OCI-LY1 (cell line): ENCODE measurements around the gene SIRT2.

Experiments
- H2AFZ ChIP-seq: fragments of 200-600 bp; sonication (generic), shearing (Covaris generic); 2 replicates; pipeline ENCODE4 v1.6.0; 2014; ENCODE audit warnings: antibody characterized with exemption, mild to moderate bottlenecking, low read length
- H3F3A ChIP-seq: fragments of 200-600 bp; sonication (generic), shearing (Covaris generic); 2 replicates; pipeline ENCODE4 v1.6.0; 2014; ENCODE audit warnings: mild to moderate bottlenecking, antibody characterized with exemption, low read length, moderate library complexity; ENCODE audit not compliant: insufficient read depth
- H3K27ac ChIP-seq: fragments of 200-600 bp; sonication (generic); 2 replicates; pipeline ENCODE4 v1.5.1; 2014; ENCODE audit warnings: low read length, mixed run types, mild to moderate bottlenecking, low read depth; ENCODE audit not compliant: poor library complexity, severe bottlenecking
- H3K27me3 ChIP-seq: fragments of 200-600 bp; sonication (generic); 2 replicates; pipeline ENCODE4 v1.6.0; 2014; ENCODE audit warnings: antibody characterized with exemption, mild to moderate bottlenecking, low read length, moderate library complexity; ENCODE audit not compliant: insufficient read depth
- H3K36me3 ChIP-seq: fragments of 200-600 bp; sonication (generic); 2 replicates; pipeline ENCODE4 v1.6.1; 2014; ENCODE audit warnings: mild to moderate bottlenecking, antibody characterized with exemption, low read length, moderate library complexity, mixed read lengths; ENCODE audit not compliant: insufficient read depth
- H3K4me1 ChIP-seq: fragments of 200-600 bp; sonication (generic); 2 replicates; pipeline ENCODE4 v1.5.1; 2014; ENCODE audit warnings: mild to moderate bottlenecking, low read length, moderate library complexity; ENCODE audit not compliant: insufficient read depth, severe bottlenecking
- H3K4me2 ChIP-seq: fragments of 200-600 bp; sonication (generic), shearing (Covaris generic); 2 replicates; pipeline ENCODE4 v1.6.1; 2014; ENCODE audit warnings: low read length
- H3K4me3 ChIP-seq: fragments of 200-600 bp; sonication (generic); 2 replicates; pipeline ENCODE4 v1.5.1; 2014; ENCODE audit warnings: low read length, low read depth, mild to moderate bottlenecking, mixed read lengths; ENCODE audit not compliant: poor library complexity, severe bottlenecking
- H3K79me2 ChIP-seq: fragments of 200-600 bp; shearing (Covaris generic); 2 replicates; pipeline ENCODE4 v1.6.1; 2016; ENCODE audit warnings: mixed run types, low read length, mixed read lengths; ENCODE audit not compliant: insufficient read depth
- H3K9ac ChIP-seq: fragments of 200-600 bp; sonication (generic), shearing (Covaris generic); 2 replicates; pipeline ENCODE4 v1.6.1; 2014; ENCODE audit warnings: mild to moderate bottlenecking, low read length, mixed read lengths
- H3K9me2 ChIP-seq: fragments of 200-600 bp; sonication (generic), shearing (Covaris generic); 2 replicates; pipeline ENCODE4 v1.6.1; 2014; ENCODE audit warnings: low read depth, mild to moderate bottlenecking, low read length, mixed read lengths
- H3K9me3 ChIP-seq: fragments of 200-600 bp; shearing (Covaris generic); 2 replicates; pipeline ENCODE4 v1.6.1; 2014; ENCODE audit warnings: low read length, mixed read lengths
- H4K20me1 ChIP-seq: fragments of 200-600 bp; sonication (generic), shearing (Covaris generic); 2 replicates; pipeline ENCODE4 v1.6.0; 2016; ENCODE audit warnings: mild to moderate bottlenecking, low read length; ENCODE audit not compliant: insufficient read depth
- EZH2 ChIP-seq: fragments of 200-600 bp; sonication (generic), shearing (Covaris generic); IDR thresholded peaks from 2 replicates; pipeline ENCODE4 v1.8.0; 2017; ENCODE audit warnings: borderline replicate concordance, mixed run types, mild to moderate bottlenecking, antibody characterized with exemption, low read length, moderate library complexity, mixed read lengths
- TF ChIP-seq, protein P1 (sequence below): fragments of 200-600 bp; sonication (generic), shearing (Covaris generic); IDR thresholded peaks from 2 replicates; pipeline ENCODE4 v1.5.1; 2017; ENCODE audit warnings: mild to moderate bottlenecking, antibody characterized with exemption, low read length, moderate library complexity, mixed read lengths

The SIRT2 gene

DNA sequence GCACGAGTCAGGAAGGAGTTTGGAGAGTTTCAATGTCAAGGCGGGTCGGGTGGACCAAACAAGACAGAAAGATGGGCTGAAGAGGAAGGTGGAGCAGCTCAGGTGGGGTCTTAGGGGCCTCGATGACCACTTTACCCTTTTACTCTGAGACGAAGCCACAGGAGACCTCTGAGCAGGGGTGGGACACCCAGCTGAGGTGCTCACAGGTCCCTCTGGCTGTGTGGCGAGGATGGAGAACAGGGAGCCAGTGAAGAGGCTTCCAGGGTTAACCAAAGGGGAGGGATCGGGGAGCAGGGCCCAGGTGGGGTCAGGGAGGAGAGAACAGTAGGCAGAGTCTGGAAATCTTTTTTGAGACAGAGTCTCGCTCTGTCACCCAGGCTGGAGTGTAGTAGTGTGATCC, 14.5 kb upstream of the SIRT2 start:
- Histone ChIP-seq H4K20me1 (no peaks in the 10 kb centered on the region), H3K27ac (no peak overlapping the region), H3K9ac (no peak overlapping the region), H2AFZ (no peak overlapping the region), H3F3A (no peaks in the 10 kb centered on the region), H3K4me1 (no peaks in the 10 kb centered on the region), H3K36me3 (0 out of 2 replicates have a peak, but pooled peaks cover 4% of the 10 kb centered on the region), H3K79me2 (no peaks in the 10 kb centered on the region), H3K4me3 (no peak overlapping the region), H3K9me3 (no peaks in the 10 kb centered on the region), H3K27me3 (no peaks in the 10 kb centered on the region), H3K9me2 (no peaks in the 10 kb centered on the region), H3K4me2 (no peak overlapping the region)
- TF ChIP-seq, protein P1, sequence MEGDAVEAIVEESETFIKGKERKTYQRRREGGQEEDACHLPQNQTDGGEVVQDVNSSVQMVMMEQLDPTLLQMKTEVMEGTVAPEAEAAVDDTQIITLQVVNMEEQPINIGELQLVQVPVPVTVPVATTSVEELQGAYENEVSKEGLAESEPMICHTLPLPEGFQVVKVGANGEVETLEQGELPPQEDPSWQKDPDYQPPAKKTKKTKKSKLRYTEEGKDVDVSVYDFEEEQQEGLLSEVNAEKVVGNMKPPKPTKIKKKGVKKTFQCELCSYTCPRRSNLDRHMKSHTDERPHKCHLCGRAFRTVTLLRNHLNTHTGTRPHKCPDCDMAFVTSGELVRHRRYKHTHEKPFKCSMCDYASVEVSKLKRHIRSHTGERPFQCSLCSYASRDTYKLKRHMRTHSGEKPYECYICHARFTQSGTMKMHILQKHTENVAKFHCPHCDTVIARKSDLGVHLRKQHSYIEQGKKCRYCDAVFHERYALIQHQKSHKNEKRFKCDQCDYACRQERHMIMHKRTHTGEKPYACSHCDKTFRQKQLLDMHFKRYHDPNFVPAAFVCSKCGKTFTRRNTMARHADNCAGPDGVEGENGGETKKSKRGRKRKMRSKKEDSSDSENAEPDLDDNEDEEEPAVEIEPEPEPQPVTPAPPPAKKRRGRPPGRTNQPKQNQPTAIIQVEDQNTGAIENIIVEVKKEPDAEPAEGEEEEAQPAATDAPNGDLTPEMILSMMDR = no peak
- TF ChIP-seq EZH2 = no peak

DNA sequence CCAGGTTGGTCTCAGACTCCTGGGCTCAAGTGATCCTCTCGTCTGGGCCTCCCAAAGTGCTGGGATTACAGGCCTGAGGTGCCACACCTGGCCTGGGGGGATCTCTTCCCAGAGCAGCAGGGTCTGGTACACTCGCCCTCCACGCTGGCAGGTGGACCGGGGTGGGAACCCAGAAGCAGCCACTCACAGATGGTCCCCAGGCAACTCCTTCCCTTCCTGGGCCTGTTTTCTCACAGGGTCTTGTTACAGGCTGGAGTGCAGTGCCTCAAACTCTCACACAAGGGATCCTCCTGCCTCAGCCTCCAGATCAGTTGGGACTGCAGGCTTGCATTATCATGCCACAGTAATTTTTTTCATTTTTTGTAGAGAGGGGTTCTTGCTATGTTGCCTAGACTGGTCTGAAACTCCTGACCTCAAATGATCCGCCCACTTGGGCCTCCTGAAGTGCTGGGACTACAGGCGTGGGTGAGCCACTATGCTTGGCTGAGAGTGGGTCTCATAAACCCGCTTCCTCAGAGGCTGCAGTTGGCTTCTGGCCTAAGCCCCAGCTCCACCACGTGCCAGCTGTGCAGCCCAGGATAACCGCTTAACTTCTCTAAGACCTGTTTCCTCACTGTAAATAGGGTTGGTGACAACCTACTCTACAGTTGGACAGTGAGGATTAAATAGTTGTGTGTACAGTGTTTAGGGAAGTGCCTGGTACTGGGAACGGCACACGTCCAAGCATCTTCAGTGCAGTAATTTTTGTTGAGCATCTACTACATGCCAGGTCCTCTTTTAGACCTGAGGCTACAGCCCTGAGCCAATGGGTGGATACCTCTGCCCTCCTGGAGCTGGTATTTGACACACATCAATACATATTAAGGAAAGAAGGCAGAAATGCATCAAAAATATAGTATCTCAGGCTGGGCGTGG, 13.4 kb upstream of the SIRT2 start:
- no peak overlapping the region for H2AFZ ChIP-seq
- no peak overlapping the region for H3K9ac ChIP-seq
- H3F3A ChIP-seq = no peaks in the 10 kb centered on the region
- H3K27ac ChIP-seq = no peak overlapping the region
- H3K36me3 ChIP-seq = peaks cover 12% of the 10 kb centered on the region
- no peaks in the 10 kb centered on the region for H4K20me1 ChIP-seq
- no peaks in the 10 kb centered on the region for H3K4me1 ChIP-seq
- no peaks in the 10 kb centered on the region for H3K79me2 ChIP-seq
- no peak overlapping the region for H3K4me3 ChIP-seq
- H3K27me3 ChIP-seq = no peaks in the 10 kb centered on the region
- no peaks in the 10 kb centered on the region for H3K9me3 ChIP-seq
- H3K9me2 ChIP-seq = no peaks in the 10 kb centered on the region
- TF ChIP-seq, protein P1 = no peak
- no peak for TF ChIP-seq EZH2
- H3K4me2 ChIP-seq = no peak overlapping the region

DNA sequence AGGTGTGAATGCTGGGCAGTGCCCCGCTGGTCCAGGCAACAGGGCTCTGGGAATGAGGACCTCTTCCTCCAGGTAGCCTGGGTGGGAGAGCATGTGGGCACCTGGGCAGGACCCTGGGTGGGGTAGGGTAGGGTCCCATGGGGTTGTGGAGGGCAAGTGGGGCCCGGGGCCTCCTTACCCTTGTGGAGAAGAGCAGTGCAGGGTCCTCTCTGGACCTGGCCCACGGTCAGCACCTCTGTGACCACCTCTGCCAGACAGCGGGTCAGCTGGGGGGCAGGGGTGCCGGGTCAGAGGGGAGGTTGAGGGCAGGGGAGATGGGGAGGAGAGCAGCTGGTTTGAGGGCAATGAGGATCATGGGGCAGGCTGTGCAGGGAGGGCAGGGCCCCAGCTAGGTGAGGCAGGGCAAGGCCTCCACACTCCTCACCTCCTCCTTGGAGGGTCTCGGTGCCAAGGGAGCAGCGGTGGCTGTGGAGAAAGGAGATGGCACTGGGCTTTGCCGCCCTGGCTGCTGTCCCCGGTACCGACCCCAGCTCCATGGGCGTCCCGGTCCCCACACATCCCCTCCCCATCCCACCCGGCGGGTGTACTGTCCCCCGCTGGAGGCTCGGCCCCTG, 12.1 kb upstream of the SIRT2 start:
- Histone ChIP-seq H3K4me3 (no peak overlapping the region), H3K4me2 (no peak overlapping the region), H4K20me1 (no peaks in the 10 kb centered on the region), H3K9ac (no peak overlapping the region), H3K9me2 (no peaks in the 10 kb centered on the region), H3K79me2 (no peaks in the 10 kb centered on the region), H3K4me1 (no peaks in the 10 kb centered on the region), H3K27me3 (no peaks in the 10 kb centered on the region), H3K36me3 (peaks cover 25% of the 10 kb centered on the region), H3K9me3 (no peaks in the 10 kb centered on the region), H3F3A (no peaks in the 10 kb centered on the region), H2AFZ (no peak overlapping the region), H3K27ac (no peak overlapping the region)
- TF ChIP-seq, protein P1 = no peak
- no peak for TF ChIP-seq EZH2
